ENCODE results near the gene SSNA1.

Gene SSNA1

DNA sequence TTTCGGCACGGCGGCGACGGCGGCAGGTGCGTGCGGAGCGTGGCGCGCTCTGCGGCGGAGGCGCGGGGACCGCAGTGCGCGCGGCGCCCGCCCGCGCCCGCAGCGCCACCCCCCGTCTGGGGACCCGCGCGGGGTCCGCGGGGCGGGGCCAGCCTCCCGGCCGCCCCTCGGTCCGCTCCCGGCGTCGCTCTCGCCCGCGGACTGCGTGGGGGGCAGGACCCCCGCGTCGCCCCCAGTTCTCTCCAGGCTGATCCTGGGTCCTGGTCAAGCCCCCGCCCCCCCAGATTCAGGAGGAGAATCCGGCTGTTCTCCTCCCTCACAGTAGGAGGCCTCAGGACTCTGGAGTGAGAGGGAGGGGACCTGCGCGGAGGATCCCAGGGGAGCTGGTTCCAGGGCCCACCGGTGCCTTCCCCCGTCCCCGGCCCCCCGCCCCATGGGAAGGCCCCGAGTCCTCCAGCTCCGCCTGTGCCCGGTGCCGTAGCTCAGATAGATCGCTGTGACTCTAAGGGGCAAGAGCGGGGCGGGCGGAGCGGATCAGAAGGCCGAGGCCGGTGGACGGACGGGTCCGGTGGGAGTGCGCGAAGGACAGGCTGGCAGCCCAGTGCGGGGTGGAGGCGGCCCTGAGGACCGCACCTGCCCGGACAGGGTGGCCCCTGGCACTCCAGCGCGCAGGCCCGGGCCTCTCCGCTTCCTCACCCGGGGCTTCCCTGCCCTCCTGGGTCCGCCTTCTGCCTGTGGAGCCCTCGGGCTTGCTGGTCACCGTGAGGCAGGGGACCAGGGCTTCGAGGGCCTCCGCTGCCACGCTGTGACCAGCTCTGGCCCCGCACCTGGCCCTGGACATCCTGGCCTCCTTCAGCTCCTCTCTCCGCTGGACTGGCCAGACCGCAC lies 34.0 kb downstream of the SSNA1 start, which contains the start of gene RNF208:
TSS of gene RNF208 (minus strand) at position 51 of the 888 bp plus-strand sequence. CDS start 1,028 bp downstream, outside the sequence.
- no peak for DNase-seq

GRCh38 chr9:137223078-137223970 lies 34.8 kb downstream of the SSNA1 start:
- peak; percentile 96 for DNase-seq

- DNase-seq = peak; percentile 13
These were observed 36.6 kb downstream of the SSNA1 start, which contains the start of gene CYSRT1 for GRCh38 chr9:137224830-137225694. Gene CYSRT1, plus strand, starts transcription at chr9:137225174. Its CDS starts 448 bp downstream, at chr9:137225622.

GRCh38 chr9:137225699-137226331 lies 37.3 kb downstream of the SSNA1 start:
- DNase-seq = no peak

GRCh38 chr9:137226338-137227053 lies 38.0 kb downstream of the SSNA1 start:
- DNase-seq = no peak

- DNase-seq = peak; percentile 76
These were observed 38.8 kb downstream of the SSNA1 start, which contains the start of gene RNF224 for GRCh38 chr9:137227054-137227852. Gene RNF224, plus strand, starts transcription at chr9:137227502. Its CDS starts 834 bp downstream, at chr9:137228336.

GRCh38 chr9:137227853-137228505 lies 39.5 kb downstream of the SSNA1 start:
- no peak for DNase-seq

GRCh38 chr9:137228506-137228967 lies 40.1 kb downstream of the SSNA1 start:
- DNase-seq = no peak

- DNase-seq = no peak
These were observed 40.8 kb downstream of the SSNA1 start for GRCh38 chr9:137228968-137229896.

GRCh38 chr9:137229903-137230704 lies 41.6 kb downstream of the SSNA1 start:
- no peak for DNase-seq

- DNase-seq = no peak
These were observed 42.4 kb downstream of the SSNA1 start, which contains the start of gene SLC34A3 for GRCh38 chr9:137230705-137231371. Gene SLC34A3, plus strand, starts transcription at chr9:137230901. Its CDS starts 802 bp downstream, at chr9:137231703.

DNA sequence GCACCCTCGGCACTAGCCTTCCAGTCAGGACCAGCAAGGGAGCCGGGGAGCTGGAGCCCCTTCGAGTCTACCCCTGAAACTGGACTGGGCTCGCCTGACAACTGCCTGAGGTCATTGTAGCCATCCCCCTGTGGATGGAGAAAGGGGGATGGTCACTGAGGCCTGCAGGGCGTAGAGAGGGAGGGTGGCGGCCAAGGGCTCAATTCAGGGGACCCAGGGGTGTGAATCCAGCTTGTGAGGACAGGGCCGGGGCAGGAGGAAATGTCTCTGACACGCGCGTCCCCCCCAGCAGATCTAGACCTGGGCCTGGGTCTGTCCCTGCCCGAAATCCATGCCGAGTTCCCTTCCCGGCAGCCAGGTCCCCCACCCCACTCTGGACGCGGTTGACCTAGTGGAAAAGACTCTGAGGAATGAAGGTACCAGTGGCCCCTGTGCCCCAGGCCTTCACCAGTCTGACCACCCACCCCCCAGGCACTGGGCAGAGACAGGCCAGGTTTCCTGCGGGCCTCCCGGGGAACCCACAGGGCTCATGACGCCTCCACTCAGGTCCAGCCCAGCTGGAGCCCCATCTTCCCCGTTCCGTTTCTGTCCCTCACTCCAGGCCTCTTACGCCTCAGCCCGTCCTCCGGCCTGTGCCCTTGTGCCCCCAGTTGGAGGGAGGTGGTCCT lies 43.0 kb downstream of the SSNA1 start:
- no peak for DNase-seq

- DNase-seq = no peak
These were observed 43.6 kb downstream of the SSNA1 start for GRCh38 chr9:137232101-137232500.

GRCh38 chr9:137232510-137232909 lies 44.0 kb downstream of the SSNA1 start:
- no peak for DNase-seq

DNA sequence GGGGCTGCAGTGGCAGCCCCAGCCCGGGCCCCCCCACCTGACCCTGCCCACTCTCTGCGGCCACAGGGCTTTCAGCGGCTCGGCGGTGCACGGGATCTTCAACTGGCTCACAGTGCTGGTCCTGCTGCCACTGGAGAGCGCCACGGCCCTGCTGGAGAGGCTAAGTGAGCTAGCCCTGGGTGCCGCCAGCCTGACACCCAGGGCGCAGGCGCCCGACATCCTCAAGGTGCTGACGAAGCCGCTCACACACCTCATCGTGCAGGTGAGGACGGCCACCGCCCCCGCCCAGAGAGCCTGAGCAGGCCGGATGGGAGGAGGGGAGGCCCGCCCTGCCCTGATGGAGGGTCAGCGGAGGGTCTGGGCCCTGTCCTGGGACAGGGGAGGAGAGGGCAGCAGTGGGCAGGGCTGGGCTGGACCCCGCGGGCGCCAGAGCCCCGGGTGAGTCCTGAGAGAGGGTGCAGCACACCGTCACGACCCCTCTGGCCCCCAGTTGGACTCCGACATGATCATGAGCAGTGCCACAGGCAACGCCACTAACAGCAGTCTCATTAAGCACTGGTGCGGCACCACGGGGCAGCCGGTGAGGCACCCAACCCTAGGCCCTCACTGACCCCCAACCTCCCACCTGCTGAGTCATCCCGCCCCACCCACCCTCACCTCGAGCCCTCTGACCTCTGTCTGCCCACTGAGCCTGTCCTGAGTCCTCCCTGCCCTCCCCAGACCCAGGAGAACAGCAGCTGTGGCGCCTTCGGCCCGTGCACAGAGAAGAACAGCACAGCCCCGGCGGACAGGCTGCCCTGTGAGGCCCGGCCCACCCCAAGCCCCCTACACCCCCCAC lies 44.9 kb downstream of the SSNA1 start:
- no peak for DNase-seq

Measured in KG1 (cell line).